GM12801 (cell line): ENCODE results near the gene CACNA2D2.

Experiments used
- CTCF ChIP-seq: IDR thresholded peaks from one replicate; pipeline ENCODE4 v1.5.1; 2011; ENCODE audit warnings: control low read depth; ENCODE audit not compliant: insufficient read length; ENCODE audit errors: extremely low read depth

The CACNA2D2 gene

GRCh38 chr3:50490424-50490823, 13.0 kb downstream of the CACNA2D2 start:
- TF ChIP-seq CTCF, result no peak

GRCh38 chr3:50487181-50487580, 16.3 kb downstream of the CACNA2D2 start:
- no peak for TF ChIP-seq CTCF

- no peak for TF ChIP-seq CTCF
Observed at GRCh38 chr3:50486219-50486888, 17.1 kb downstream of the CACNA2D2 start.

- no peak for TF ChIP-seq CTCF
Observed at GRCh38 chr3:50484722-50485121, 18.7 kb downstream of the CACNA2D2 start.

GRCh38 chr3:50483374-50483773, 20.1 kb downstream of the CACNA2D2 start:
- no peak for TF ChIP-seq CTCF

- no peak for TF ChIP-seq CTCF
Observed at GRCh38 chr3:50481992-50482391, 21.4 kb downstream of the CACNA2D2 start.

- TF ChIP-seq CTCF, result no peak
Observed at GRCh38 chr3:50480471-50480870, 23.0 kb downstream of the CACNA2D2 start.
